RWPE2 (cell line): Measurements from ENCODE around the gene TP53I13.

ENCODE experiments used
- ATAC-seq: fragments of 200-7000 bp; cut with Tn5 transposase; 3 replicates; pipeline ENCODE4 v1.9.1; 2021; ENCODE audit warnings: low read depth
- DNase-seq: peaks from one replicate; pipeline ENCODE4 v3.0.0-alpha.2; 2020; ENCODE audit warnings: low spot score
- H3K27ac ChIP-seq: fragments of 450-650 bp; 2 replicates; pipeline ENCODE4 v1.5.1; 2017; ENCODE audit warnings: mild to moderate bottlenecking; ENCODE audit not compliant: poor library complexity, severe bottlenecking
- H3K27me3 ChIP-seq: fragments of 250-450 bp; sonication (Bioruptor Pico); 2 replicates; pipeline ENCODE4 v1.5.1; 2021; ENCODE audit warnings: mild to moderate bottlenecking, moderate library complexity; ENCODE audit not compliant: insufficient read depth, poor library complexity, severe bottlenecking
- H3K36me3 ChIP-seq: fragments of 250-450 bp; sonication (Bioruptor Pico); 2 replicates; pipeline ENCODE4 v1.5.1; 2020; ENCODE audit warnings: low read depth, mild to moderate bottlenecking, moderate library complexity
- H3K4me1 ChIP-seq: fragments of 250-450 bp; sonication (Bioruptor Pico); 2 replicates; pipeline ENCODE4 v1.5.1; 2021; ENCODE audit warnings: mild to moderate bottlenecking, moderate library complexity; ENCODE audit not compliant: insufficient read depth, poor library complexity, severe bottlenecking
- H3K4me3 ChIP-seq: fragments of 250-450 bp; sonication (Bioruptor Pico); 2 replicates; pipeline ENCODE4 v1.5.1; 2021; ENCODE audit warnings: mild to moderate bottlenecking, moderate library complexity; ENCODE audit not compliant: severe bottlenecking
- H3K9me3 ChIP-seq: fragments of 250-450 bp; sonication (Bioruptor Pico); 2 replicates; pipeline ENCODE4 v1.5.1; 2021; ENCODE audit warnings: mild to moderate bottlenecking, moderate library complexity; ENCODE audit not compliant: severe bottlenecking
- CTCF ChIP-seq: fragments of 450-650 bp; IDR thresholded peaks from one replicate; pipeline ENCODE4 v1.5.1; 2017; ENCODE audit warnings: mild to moderate bottlenecking, moderate library complexity; ENCODE audit not compliant: poor library complexity, severe bottlenecking

The TP53I13 gene

GRCh38 chr17:29544066-29544465, 24.4 kb upstream of the TP53I13 start:
- TF ChIP-seq CTCF, result no peak
- H3K36me3 ChIP-seq, result peaks cover 82% of the 10 kb centered on the region
- ATAC-seq (no peak), DNase-seq (no peak)
- no peak overlapping the region for H3K4me3 ChIP-seq
- H3K4me1 ChIP-seq, result no peaks in the 10 kb centered on the region
- no peak overlapping the region for H3K27ac ChIP-seq
- H3K9me3 ChIP-seq, result no peaks in the 10 kb centered on the region
- H3K27me3 ChIP-seq, result no peaks in the 10 kb centered on the region

- Histone ChIP-seq H3K27me3 (no peaks in the 10 kb centered on the region), H3K4me1 (no peaks in the 10 kb centered on the region), H3K4me3 (no peak overlapping the region), H3K27ac (no peak overlapping the region), H3K9me3 (no peaks in the 10 kb centered on the region), H3K36me3 (peaks cover 73% of the 10 kb centered on the region)
- ATAC-seq (no peak), DNase-seq (no peak)
- TF ChIP-seq CTCF, result no peak
Observed at GRCh38 chr17:29546085-29546484, 22.4 kb upstream of the TP53I13 start.

- DNase-seq, result no peak
- Histone ChIP-seq H3K4me1 (no peaks in the 10 kb centered on the region), H3K27ac (no peak overlapping the region), H3K36me3 (peaks cover 66% of the 10 kb centered on the region), H3K27me3 (no peaks in the 10 kb centered on the region), H3K4me3 (no peak overlapping the region), H3K9me3 (no peaks in the 10 kb centered on the region)
- no peak for TF ChIP-seq CTCF
- ATAC-seq, result no peak
Observed at GRCh38 chr17:29546830-29547229, 21.7 kb upstream of the TP53I13 start.

- no peak for TF ChIP-seq CTCF
- Histone ChIP-seq H3K36me3 (peaks cover 42% of the 10 kb centered on the region), H3K4me3 (no peak overlapping the region), H3K9me3 (no peaks in the 10 kb centered on the region), H3K27me3 (no peaks in the 10 kb centered on the region), H3K4me1 (no peaks in the 10 kb centered on the region), H3K27ac (no peak overlapping the region)
- no peak for DNase-seq
- no peak for ATAC-seq
Observed at GRCh38 chr17:29549177-29549923, 19.2 kb upstream of the TP53I13 start.

GRCh38 chr17:29555840-29556239, 12.7 kb upstream of the TP53I13 start:
- no peaks in the 10 kb centered on the region; the same call in 1 of the 2 replicates for H3K36me3 ChIP-seq
- DNase-seq, result no peak
- no peak for ATAC-seq
- TF ChIP-seq CTCF, result no peak
- H3K27me3 ChIP-seq, result no peaks in the 10 kb centered on the region
- H3K4me1 ChIP-seq, result no peaks in the 10 kb centered on the region
- H3K4me3 ChIP-seq, result no peak overlapping the region
- H3K27ac ChIP-seq, result no peak overlapping the region
- H3K9me3 ChIP-seq, result no peaks in the 10 kb centered on the region
